Small intestine (tissue), 7 donors: ENCODE measurements around the gene CTSH. TPM values are rescaled to one million over a fixed set of nuclear protein-coding genes. Genes with fewer than 3 reads are reported as not detected.

Source experiments
- DNase-seq, 2 donors: peaks; one replicate each; pipeline versions ENCODE4 v3.0.0 to v3.0.0-alpha.2; 2013
- FAIRE-seq: peaks from 2 replicates; lab custom pipeline; 2012; peaks lifted over from hg19 to GRCh38; lab: Jason Lieb, UNC
- H3K27ac ChIP-seq, 3 donors: one replicate each; pipeline ENCODE4 v1.5.1; 2013; ENCODE audit warnings: low read length in 2 of 3, mild to moderate bottlenecking in 2 of 3, control low read depth in 1 of 3, inconsistent platforms in 1 of 3, low read depth in 1 of 3, moderate library complexity in 1 of 3
- H3K27me3 ChIP-seq, 3 donors: one replicate each; pipeline ENCODE4 v1.6.1; 2013; ENCODE audit warnings: low read length in 3 of 3, inconsistent platforms in 1 of 3; ENCODE audit not compliant: control insufficient read depth in 3 of 3, insufficient read depth in 3 of 3
- H3K36me3 ChIP-seq, 3 donors: one replicate each; pipeline ENCODE4 v1.6.1; 2013; ENCODE audit warnings: low read length in 3 of 3, inconsistent platforms in 1 of 3, low read depth in 1 of 3, mild to moderate bottlenecking in 1 of 3, moderate library complexity in 1 of 3; ENCODE audit not compliant: control insufficient read depth in 3 of 3, insufficient read depth in 2 of 3
- H3K4me1 ChIP-seq, 3 donors: one replicate each; pipeline ENCODE4 v1.6.1; 2013; ENCODE audit warnings: low read length in 2 of 3, inconsistent platforms in 1 of 3, low read depth in 1 of 3, mild to moderate bottlenecking in 1 of 3, moderate library complexity in 1 of 3; ENCODE audit not compliant: control insufficient read depth in 3 of 3, insufficient read depth in 2 of 3
- H3K4me3 ChIP-seq, 3 donors: one replicate each; pipeline ENCODE4 v1.5.1; 2013; ENCODE audit warnings: low read length in 3 of 3, control low read depth in 1 of 3, inconsistent platforms in 1 of 3, low read depth in 1 of 3, mild to moderate bottlenecking in 1 of 3, moderate library complexity in 1 of 3
- H3K9me3 ChIP-seq, 2 donors: one replicate each; pipeline ENCODE4 v1.6.1; 2013; ENCODE audit warnings: low read depth in 1 of 2, low read length in 1 of 2; ENCODE audit not compliant: control insufficient read depth in 2 of 2, insufficient read depth in 1 of 2
- WGBS, 3 donors: extraction: QIAGEN DNeasy Blood & Tissue Kit; methylation state at CpG; one replicate each; pipeline ENCODE4 v1.1.7; 2013; 5-methylcytosine and 5-hydroxymethylcytosine counted together
- polyA plus RNA-seq, 4 donors: library from polyadenylated mRNA; stranded (reverse) in 3 of 4; unstranded in 1 of 4; fragments of 200-250 nt in 3 of 4; fragments of 120-200 nt in 1 of 4; gene quantifications; one replicate each; pipeline versions ENCODE4 v1.2.1 to v1.2.3, GENCODE V29; 2013
- donor health status: healthy with polysubstance abuse.
- donor health status: control.
- donor health status: control.
- donor health status: Bipolar disorder and iron deficiency.
- donor health status: healthy.

Gene CTSH
- polyA plus RNA-seq, 4 donors, result 116 to 434 (median 167) TPM

- Histone ChIP-seq H3K27me3 (no peaks in the 10 kb centered on the region), H3K4me3 (no peak overlapping the region), H3K9me3 (no peaks in the 10 kb centered on the region), H3K36me3 (no peaks in the 10 kb centered on the region), H3K4me1 (peaks cover 4 to 11% (median 8%) of the 10 kb centered on the region in 3 donors), H3K27ac (peak overlapping the region in 1 of 3 donors; percentile 29)
- 13 to 56% (median 30%) methylated on average over 4 of the region's 4 CpGs for WGBS, 3 donors
- FAIRE-seq, result no peak
- DNase-seq, result peak; percentile 31 to 78
Measured at GRCh38 chr15:78951841-78952238, 7.0 kb upstream of the CTSH start.

- DNase-seq (peak in 1 of 2 donors; percentile 40), FAIRE-seq (no peak)
- H3K36me3 ChIP-seq, result no peaks in the 10 kb centered on the region
- no peak overlapping the region for H3K4me3 ChIP-seq
- peaks cover 4 to 11% (median 8%) of the 10 kb centered on the region in 3 donors for H3K4me1 ChIP-seq
- H3K27ac ChIP-seq, result peak overlapping the region in 1 of 3 donors; percentile 29
- WGBS, 3 donors, result 19 to 35% (median 25%) methylated on average over 10 of the region's 10 CpGs
- H3K9me3 ChIP-seq, result no peaks in the 10 kb centered on the region
- no peaks in the 10 kb centered on the region for H3K27me3 ChIP-seq
Measured at GRCh38 chr15:78950902-78951840, 6.3 kb upstream of the CTSH start.

GRCh38 chr15:78950343-78950742 is 5.5 kb upstream of the CTSH start:
- 24 to 79% (median 56%) methylated on average over 9 of the region's 9 CpGs for WGBS, 3 donors
- DNase-seq (peak; percentile 83 to 90), FAIRE-seq (no peak)
- H3K27me3 ChIP-seq, result no peaks in the 10 kb centered on the region
- H3K27ac ChIP-seq, result peak overlapping the region in 2 of 3 donors; percentile 52 to 71
- H3K9me3 ChIP-seq, result no peaks in the 10 kb centered on the region
- no peaks in the 10 kb centered on the region for H3K36me3 ChIP-seq
- H3K4me1 ChIP-seq, result peaks cover 4 to 12% (median 8%) of the 10 kb centered on the region in 3 donors
- no peak overlapping the region for H3K4me3 ChIP-seq

GRCh38 chr15:78949461-78949860 is 4.6 kb upstream of the CTSH start:
- FAIRE-seq (no peak), DNase-seq (peak in 1 of 2 donors; percentile 33)
- Histone ChIP-seq H3K4me1 (peaks cover 4 to 15% (median 8%) of the 10 kb centered on the region in 3 donors), H3K36me3 (no peaks in the 10 kb centered on the region), H3K27me3 (no peaks in the 10 kb centered on the region), H3K4me3 (no peak overlapping the region), H3K9me3 (no peaks in the 10 kb centered on the region), H3K27ac (peak overlapping the region in 1 of 3 donors; percentile 71)
- WGBS, 3 donors, result 0 to 43% (median 5%) methylated on average over 1 of the region's 1 CpG

GRCh38 chr15:78947506-78947905 is 2.7 kb upstream of the CTSH start:
- Histone ChIP-seq H3K27me3 (no peaks in the 10 kb centered on the region), H3K36me3 (no peaks in the 10 kb centered on the region), H3K27ac (no peak overlapping the region), H3K4me3 (no peak overlapping the region), H3K9me3 (no peaks in the 10 kb centered on the region), H3K4me1 (peaks cover 4 to 18% (median 8%) of the 10 kb centered on the region in 3 donors)
- FAIRE-seq, result no peak
- no peak for DNase-seq
- 93 to 94% (median 93%) methylated on average over 5 of the region's 5 CpGs for WGBS, 3 donors

GRCh38 chr15:78946493-78946892 is 1.6 kb upstream of the CTSH start:
- FAIRE-seq (no peak), DNase-seq (no peak)
- peaks cover 4 to 18% (median 5%) of the 10 kb centered on the region in 3 donors for H3K4me1 ChIP-seq
- H3K27me3 ChIP-seq, result no peaks in the 10 kb centered on the region
- no peak overlapping the region for H3K27ac ChIP-seq
- no peaks in the 10 kb centered on the region for H3K36me3 ChIP-seq
- WGBS, 3 donors, result 95 to 97% (median 96%) methylated on average over 5 of the region's 5 CpGs
- no peak overlapping the region for H3K4me3 ChIP-seq
- H3K9me3 ChIP-seq, result no peaks in the 10 kb centered on the region

- 14 to 35% (median 25%) methylated on average over 12 of the region's 12 CpGs for WGBS, 3 donors
- Histone ChIP-seq H3K4me3 (peak overlapping the region; percentile 54 to 84 (median 62)), H3K36me3 (peaks cover 0 to 3% (median 0%) of the 10 kb centered on the region in 3 donors), H3K9me3 (no peaks in the 10 kb centered on the region), H3K27me3 (no peaks in the 10 kb centered on the region), H3K27ac (peak overlapping the region; percentile 57 to 80 (median 80)), H3K4me1 (peaks cover 0 to 8% (median 0%) of the 10 kb centered on the region in 3 donors)
- DNase-seq (peak; percentile 68 to 75), FAIRE-seq (no peak)
Measured at GRCh38 chr15:78944202-78944625, 632 bp downstream of the CTSH start.

- Histone ChIP-seq H3K4me1 (peaks cover 0 to 7% (median 0%) of the 10 kb centered on the region in 3 donors), H3K9me3 (no peaks in the 10 kb centered on the region), H3K36me3 (peaks cover 0 to 3% (median 0%) of the 10 kb centered on the region in 3 donors), H3K27ac (peak overlapping the region in 1 of 3 donors; percentile 80), H3K27me3 (no peaks in the 10 kb centered on the region), H3K4me3 (peak overlapping the region in 2 of 3 donors; percentile 54 to 84)
- FAIRE-seq, result no peak
- peak in 1 of 2 donors; percentile 68 for DNase-seq
- 61 to 79% (median 73%) methylated on average over 7 of the region's 7 CpGs for WGBS, 3 donors
Measured at GRCh38 chr15:78943692-78944091, 1.2 kb downstream of the CTSH start.
